ENCODE results near the gene CDK11B. TPM values are rescaled to one million over a fixed set of nuclear protein-coding genes. Genes with fewer than 3 reads are reported as not detected.

CDK11B gene
- total and polyA plus RNA-seq, 2 of the 8 experiments (the other 6 are each of a cell fraction or from before 2014, with no cell fraction given): 11.1 to 31.9 TPM

DNA sequence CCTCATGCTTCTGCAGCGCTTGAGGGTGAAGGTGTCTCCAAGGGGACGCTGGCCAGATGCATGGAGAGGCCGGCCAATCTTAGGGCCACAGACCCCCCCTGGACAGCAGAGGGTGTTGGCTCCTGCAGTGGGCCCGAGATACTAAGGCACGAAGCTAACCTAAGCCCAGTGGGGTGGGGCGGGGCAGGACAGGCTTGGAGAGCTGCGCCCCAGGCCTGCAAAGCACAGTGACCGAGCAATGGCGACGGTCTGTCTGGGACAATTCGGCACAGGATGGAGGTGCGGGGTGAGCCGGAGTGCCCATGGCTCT, 60.1 kb downstream of the CDK11B start:
- Histone ChIP-seq H2AFZ (ENCODE audit: low read length) (no peak overlapping the region), H2AK5ac (ENCODE audit: low read depth, low read length) (0 out of 2 replicates have a peak overlapping the region, but pooled peaks have one; percentile 13), H3K27me3 (replicated peaks in 1 of 4; ENCODE audit: control insufficient read depth in 3 of 4, extremely low read depth in 1 of 4, insufficient read depth in 3 of 4, low read length in 3 of 4) (peaks cover 13 to 41% (median 34%) of the 10 kb centered on the region in 4 experiments), H4K20me1 (replicated peaks in 1 of 2; ENCODE audit: control insufficient read depth in 1 of 2, insufficient read depth in 2 of 2, low read length in 2 of 2) (peaks cover 2 to 6% of the 10 kb centered on the region in 2 experiments), H2BK15ac (ENCODE audit: low read length) (no peak overlapping the region), H3K56ac (replicated peaks; ENCODE audit: insufficient read length, low read depth, low read length) (no peak overlapping the region), H3K4ac (replicated peaks; ENCODE audit: insufficient read length, low read depth, low read length) (no peak overlapping the region), H3K14ac (ENCODE audit: insufficient read length) (no peak overlapping the region), H2BK5ac (ENCODE audit: low read depth, low read length) (no peak overlapping the region), H4K8ac (ENCODE audit: extremely low read depth, insufficient read depth, low read length) (no peak overlapping the region), H3K9ac (replicated peaks in 1 of 4; ENCODE audit: extremely low read depth in 1 of 4, low read depth in 3 of 4, low read length in 3 of 4) (no peak overlapping the region), H4K5ac (ENCODE audit: insufficient read length, low read depth, low read length) (no peak overlapping the region), H4K91ac (replicated peaks; ENCODE audit: insufficient read length, low read length) (no peak overlapping the region), H3K23me2 (ENCODE audit: low read depth, low read length) (peaks cover 16% of the 10 kb centered on the region; the same call in 1 of the 2 replicates), H3K79me2 (ENCODE audit: control insufficient read depth in 1 of 2, insufficient read depth in 2 of 2, low read length in 2 of 2) (no peaks in the 10 kb centered on the region), H2BK120ac (replicated peaks; ENCODE audit: low read depth, low read length) (no peak overlapping the region), H3K79me1 (ENCODE audit: low read depth, low read length) (no peaks in the 10 kb centered on the region), H3K4me2 (ENCODE audit: insufficient read depth in 1 of 2, low read depth in 2 of 2, low read length in 2 of 2) (peak overlapping the region; percentile 52 to 86), H2BK12ac (ENCODE audit: low read depth, low read length) (0 out of 2 replicates have a peak overlapping the region, but pooled peaks have one; percentile 17), H3K27ac (ENCODE audit: low read depth, low read length) (no peak overlapping the region), H3K23ac (ENCODE audit: insufficient read length) (no peak overlapping the region), H3K4me1 (replicated peaks in 1 of 4; ENCODE audit: control insufficient read depth in 3 of 4, insufficient read depth in 4 of 4, low read length in 3 of 4) (peaks cover 0 to 24% (median 18%) of the 10 kb centered on the region in 4 experiments; a peak in 6 of 7 replicates), H3K36me3 (ENCODE audit: control insufficient read depth in 2 of 4, insufficient read depth in 4 of 4, low read length in 3 of 4) (no peaks in the 10 kb centered on the region), H3K4me3 (ENCODE audit: extremely low read depth in 1 of 4, insufficient read depth in 2 of 4, low read depth in 3 of 4, low read length in 4 of 4) (peak overlapping the region in 1 of 4 experiments; percentile 63; a peak in 4 of 8 replicates), H2BK20ac (ENCODE audit: low read length) (no peak overlapping the region), H3K18ac (ENCODE audit: extremely low read depth, low read length) (peak overlapping the region; percentile 2; the same call in 1 of the 2 replicates), H3K9me3 (ENCODE audit: insufficient read depth in 2 of 2, low read depth in 1 of 2, low read length in 1 of 2) (no peaks in the 10 kb centered on the region)
- no peak for TF ChIP-seq FOSL1 (IDR thresholded peaks at IDR 0.05; ENCODE audit: insufficient read depth, low read depth, low read length)
- no peak for TF ChIP-seq CHD2 (IDR thresholded peaks at IDR 0.05; ENCODE audit: low read length)
- no peak for TF ChIP-seq BCL11A (IDR thresholded peaks at IDR 0.05; ENCODE audit: low read depth in 2 of 2, low read length in 2 of 2)
- no peak for TF ChIP-seq CBX5 (IDR thresholded peaks at IDR 0.05; ENCODE audit: low read depth, low read length)
- no peak for TF ChIP-seq RFX5 (IDR thresholded peaks at IDR 0.05; ENCODE audit: borderline replicate concordance, low read depth, low read length)
- no peak for TF ChIP-seq GTF2F1 (IDR thresholded peaks at IDR 0.05; ENCODE audit: borderline replicate concordance, low read depth, low read length)
- TF ChIP-seq CBX8 (IDR thresholded peaks at IDR 0.05; ENCODE audit: borderline replicate concordance, low read depth, low read length): no peak
- no peak for TF ChIP-seq POU5F1 (IDR thresholded peaks at IDR 0.05; ENCODE audit: low read depth, low read length)
- no peak for TF ChIP-seq NRF1 (IDR thresholded peaks at IDR 0.05; ENCODE audit: low read depth, low read length)
- TF ChIP-seq TEAD4 (IDR thresholded peaks at IDR 0.05; ENCODE audit: low read depth, low read length): no peak
- DNase-seq (ENCODE audit: low read depth in 1 of 2, low spot score in 2 of 2): no peak
- ChIA-PET CTCF (ENCODE audit: partially characterized antibody) (interaction anchor here (0.6 to 3.1 kb wide), 8 partner anchors 11 to 299 kb away, joined by 3 to 18 read pairs (median 4); no protein-coding TSS in a partner anchor), POLR2A (ENCODE audit: partially characterized antibody) (interaction anchor here (0.7 to 2.7 kb wide), 8 partner anchors 11 to 40 kb away, joined by 3 to 10 read pairs (median 6); partner anchors contain the start of genes MIB2 and SSU72)
- no peak for FAIRE-seq
- 89% methylated on average over 13 of the region's 13 CpGs; no CpG with 5 or more reads in 1 of the 2 experiments for WGBS, 2 experiments (ENCODE audit: extremely low coverage in 1 of 2, insufficient coverage in 1 of 2, insufficient read length in 1 of 2, insufficient replicate concordance in 2 of 2, low coverage in 1 of 2, low lambda C conversion rate in 2 of 2, missing lambda C conversion rate in 1 of 2)
